Upper lobe of right lung (tissue), 1 donor: ENCODE data around the gene KDM7A. TPM values are rescaled to one million over a fixed set of nuclear protein-coding genes. Genes with fewer than 3 reads are reported as not detected.

ENCODE experiments used
- ATAC-seq: fragments of 200-7000 bp; cut with Tn5 transposase; one replicate; pipeline ENCODE4 v1.9.1; 2020; ENCODE audit warnings: mild to moderate bottlenecking, moderate library complexity
- DNase-seq: peaks from one replicate; pipeline ENCODE4 v3.0.0-alpha.2; 2020
- H3K27ac ChIP-seq: fragments of 200-600 bp; one replicate; pipeline ENCODE4 v1.8.0; 2022
- H3K27me3 ChIP-seq: fragments of 200-600 bp; one replicate; pipeline ENCODE4 v1.8.0; 2022; ENCODE audit warnings: mild to moderate bottlenecking
- H3K36me3 ChIP-seq: fragments of 200-600 bp; one replicate; pipeline ENCODE4 v1.8.0; 2022
- H3K4me1 ChIP-seq: fragments of 200-600 bp; one replicate; pipeline ENCODE4 v1.8.0; 2022
- H3K4me3 ChIP-seq: fragments of 200-600 bp; one replicate; pipeline ENCODE4 v1.8.0; 2022; ENCODE audit warnings: mild to moderate bottlenecking
- H3K9me3 ChIP-seq: fragments of 200-600 bp; one replicate; pipeline ENCODE4 v1.8.0; 2022
- intact Hi-C: fragments of 100-400 bp; cut with DNase I; formaldehyde crosslinking; loops from one replicate; pipeline ENCODE4 v1.11.0; 2022
- total RNA-seq: library from RNA; stranded (reverse); fragmentation: NEBNext Ultra II Directional; extraction: Animal tissue kit (Norgen Biotek cat#: 25700); gene quantifications from one replicate; pipeline ENCODE4 v1.2.1, GENCODE V29; 2021
- TF ChIP-seq, protein P1 (sequence below): fragments of 200-600 bp; IDR thresholded peaks from one replicate; pipeline ENCODE4 v1.8.0; 2022; ENCODE audit warnings: antibody characterized with exemption
- donor health status: DM: no; HTN: yes; CAD: no; lungs with severe emphysema.

KDM7A gene
- total RNA-seq, 1 donor from 2014 or later: 16.7 TPM

- Histone ChIP-seq H3K27me3 (no peaks in the 10 kb centered on the region), H3K4me3 (no peak overlapping the region), H3K36me3 (no peaks in the 10 kb centered on the region), H3K27ac (no peak overlapping the region), H3K9me3 (no peaks in the 10 kb centered on the region), H3K4me1 (peaks cover 11% of the 10 kb centered on the region)
- DNase-seq: no peak
- intact Hi-C loops: no loop called here
- no peak for ATAC-seq
- TF ChIP-seq, protein P1, sequence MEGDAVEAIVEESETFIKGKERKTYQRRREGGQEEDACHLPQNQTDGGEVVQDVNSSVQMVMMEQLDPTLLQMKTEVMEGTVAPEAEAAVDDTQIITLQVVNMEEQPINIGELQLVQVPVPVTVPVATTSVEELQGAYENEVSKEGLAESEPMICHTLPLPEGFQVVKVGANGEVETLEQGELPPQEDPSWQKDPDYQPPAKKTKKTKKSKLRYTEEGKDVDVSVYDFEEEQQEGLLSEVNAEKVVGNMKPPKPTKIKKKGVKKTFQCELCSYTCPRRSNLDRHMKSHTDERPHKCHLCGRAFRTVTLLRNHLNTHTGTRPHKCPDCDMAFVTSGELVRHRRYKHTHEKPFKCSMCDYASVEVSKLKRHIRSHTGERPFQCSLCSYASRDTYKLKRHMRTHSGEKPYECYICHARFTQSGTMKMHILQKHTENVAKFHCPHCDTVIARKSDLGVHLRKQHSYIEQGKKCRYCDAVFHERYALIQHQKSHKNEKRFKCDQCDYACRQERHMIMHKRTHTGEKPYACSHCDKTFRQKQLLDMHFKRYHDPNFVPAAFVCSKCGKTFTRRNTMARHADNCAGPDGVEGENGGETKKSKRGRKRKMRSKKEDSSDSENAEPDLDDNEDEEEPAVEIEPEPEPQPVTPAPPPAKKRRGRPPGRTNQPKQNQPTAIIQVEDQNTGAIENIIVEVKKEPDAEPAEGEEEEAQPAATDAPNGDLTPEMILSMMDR: no peak
Measured at GRCh38 chr7:140161047-140161446, 15.7 kb downstream of the KDM7A start.

DNA sequence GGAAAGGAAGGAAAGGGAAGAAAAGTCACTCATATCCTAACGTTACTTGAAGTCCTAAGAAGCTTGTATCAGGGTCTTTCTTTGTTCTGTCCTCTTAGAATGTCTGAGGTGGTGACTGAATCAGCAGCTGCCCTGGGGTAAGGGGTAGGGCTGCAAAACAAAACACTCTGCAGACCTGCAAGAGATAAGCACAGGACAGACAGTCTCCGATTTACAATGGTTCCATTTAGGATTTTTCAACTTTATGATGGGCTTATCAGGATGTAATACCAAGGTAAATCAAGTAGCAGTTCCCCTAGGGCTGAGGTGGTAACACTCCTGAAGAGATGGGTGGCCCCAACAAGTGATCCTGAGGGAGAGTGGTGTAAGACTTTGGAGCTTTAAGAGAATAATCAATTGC lies 16.5 kb downstream of the KDM7A start:
- H3K27ac ChIP-seq: no peak overlapping the region
- no peaks in the 10 kb centered on the region for H3K9me3 ChIP-seq
- DNase-seq: no peak
- H3K27me3 ChIP-seq: no peaks in the 10 kb centered on the region
- no peak for ATAC-seq
- no peaks in the 10 kb centered on the region for H3K36me3 ChIP-seq
- no peak overlapping the region for H3K4me3 ChIP-seq
- intact Hi-C loops: no loop called here
- peaks cover 11% of the 10 kb centered on the region for H3K4me1 ChIP-seq
- TF ChIP-seq, protein P1: no peak

GRCh38 chr7:140159497-140159896 lies 17.3 kb downstream of the KDM7A start:
- Histone ChIP-seq H3K27ac (no peak overlapping the region), H3K4me1 (peaks cover 7% of the 10 kb centered on the region), H3K36me3 (no peaks in the 10 kb centered on the region), H3K4me3 (no peak overlapping the region), H3K9me3 (no peaks in the 10 kb centered on the region), H3K27me3 (no peaks in the 10 kb centered on the region)
- ATAC-seq (no peak), DNase-seq (no peak)
- TF ChIP-seq, protein P1: no peak
- intact Hi-C loops: no loop called here

DNA sequence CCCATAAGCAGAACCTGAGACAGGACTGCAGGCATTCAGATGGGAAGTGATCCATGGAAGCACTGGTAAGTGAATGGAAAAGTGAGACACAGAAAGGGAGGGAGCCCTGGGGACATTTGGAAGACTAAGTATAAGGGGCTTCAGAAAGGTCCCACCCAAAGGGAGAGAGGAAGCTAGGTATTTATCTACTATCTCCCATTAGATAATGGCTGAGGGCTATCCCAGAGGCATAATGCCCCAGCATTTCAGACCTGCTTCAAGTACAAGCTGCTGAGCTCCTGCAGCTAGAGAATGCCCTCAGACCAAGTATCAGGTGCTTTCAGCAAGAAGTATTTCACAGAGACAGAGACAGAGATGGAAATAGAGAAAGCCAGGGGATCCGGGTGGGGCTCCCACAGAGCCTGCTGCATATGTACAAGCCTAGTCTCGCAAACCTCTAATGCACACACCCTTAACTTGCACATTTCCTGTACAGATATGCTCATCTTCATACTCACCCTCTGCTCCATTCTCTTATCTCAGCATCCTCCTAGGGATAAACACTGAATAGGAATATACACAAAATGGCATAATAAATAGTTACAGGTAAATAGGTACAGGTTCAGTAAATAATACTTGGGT lies 20.2 kb downstream of the KDM7A start:
- intact Hi-C loops: no loop called here
- no peak overlapping the region for H3K27ac ChIP-seq
- H3K36me3 ChIP-seq: no peaks in the 10 kb centered on the region
- H3K4me1 ChIP-seq: peaks cover 7% of the 10 kb centered on the region
- TF ChIP-seq, protein P1: no peak
- DNase-seq (no peak), ATAC-seq (no peak)
- H3K27me3 ChIP-seq: no peaks in the 10 kb centered on the region
- no peaks in the 10 kb centered on the region for H3K9me3 ChIP-seq
- no peak overlapping the region for H3K4me3 ChIP-seq

GRCh38 chr7:140155428-140155827 lies 21.4 kb downstream of the KDM7A start:
- intact Hi-C loops: no loop called here
- ATAC-seq: no peak

More at GRCh38 chr7:140155428-140155827, 21.4 kb downstream of the KDM7A start:
- Histone ChIP-seq H3K4me3 (no peak overlapping the region), H3K9me3 (no peaks in the 10 kb centered on the region), H3K27ac (no peak overlapping the region), H3K36me3 (no peaks in the 10 kb centered on the region), H3K27me3 (no peaks in the 10 kb centered on the region), H3K4me1 (peaks cover 6% of the 10 kb centered on the region)
- no peak for DNase-seq
- TF ChIP-seq, protein P1: no peak
